Urinary bladder (tissue), 4 donors: Measurements from ENCODE around the gene SHQ1. TPM values are rescaled to one million over a fixed set of nuclear protein-coding genes. Genes with fewer than 3 reads are reported as not detected.
"Not testable (repeated sequence)": the region's sequence is repeated elsewhere in the genome, so short reads cannot be mapped to it uniquely, and the experiment has no call there.

Experiments
- DNase-seq: peaks from one replicate; pipeline ENCODE4 v3.0.0-alpha.2; 2015; ENCODE audit errors: extremely low spot score
- H3K27ac ChIP-seq: one replicate; pipeline ENCODE4 v1.5.1; 2013; ENCODE audit warnings: low read depth, mild to moderate bottlenecking, moderate library complexity
- H3K36me3 ChIP-seq: one replicate; pipeline ENCODE4 v1.6.1; 2013; ENCODE audit warnings: mild to moderate bottlenecking, moderate library complexity; ENCODE audit not compliant: insufficient read depth
- H3K4me1 ChIP-seq: one replicate; pipeline ENCODE4 v1.6.1; 2013; ENCODE audit warnings: mild to moderate bottlenecking, moderate library complexity; ENCODE audit not compliant: insufficient read depth
- H3K4me3 ChIP-seq: one replicate; pipeline ENCODE4 v1.5.1; 2013; ENCODE audit warnings: low read depth, low read length
- WGBS: extraction: QIAGEN DNeasy Blood & Tissue Kit; methylation state at CpG from one replicate; pipeline ENCODE4 v1.1.7; 2013; 5-methylcytosine and 5-hydroxymethylcytosine counted together
- polyA plus RNA-seq: library from polyadenylated mRNA; stranded (reverse); fragments of 200-250 nt; gene quantifications from one replicate; pipeline ENCODE4 v1.2.3, GENCODE V29; 2013
- total RNA-seq: library from RNA; depleted of rRNA; stranded (reverse); fragments of >200 nt; gene quantifications from one replicate; pipeline ENCODE4 v1.2.3, GENCODE V29; 2014
- donor health status: healthy with polysubstance abuse.
- donor health status: healthy.

The SHQ1 gene
- total and polyA plus RNA-seq, 2 donors = 9.2 to 29.2 TPM

GRCh38 chr3:72744330-72744729 lies 103.9 kb downstream of the SHQ1 start:
- WGBS = 49% methylated on average over 1 of the region's 1 CpG
- Histone ChIP-seq H3K4me3 (no peak overlapping the region), H3K4me1 (peaks cover 1% of the 10 kb centered on the region), H3K36me3 (no peaks in the 10 kb centered on the region), H3K27ac (no peak overlapping the region)
- DNase-seq = no peak

GRCh38 chr3:72739531-72740466 lies 108.4 kb downstream of the SHQ1 start:
- H3K27ac ChIP-seq = no peak overlapping the region
- no peaks in the 10 kb centered on the region for H3K4me1 ChIP-seq
- WGBS = 88% methylated on average over 6 of the region's 6 CpGs
- no peak overlapping the region for H3K4me3 ChIP-seq
- DNase-seq = no peak
- no peaks in the 10 kb centered on the region for H3K36me3 ChIP-seq

- H3K27ac ChIP-seq = no peak overlapping the region
- no peaks in the 10 kb centered on the region for H3K4me1 ChIP-seq
- no peak for DNase-seq
- WGBS = 15% methylated on average over 53 of the region's 53 CpGs
- H3K36me3 ChIP-seq = no peaks in the 10 kb centered on the region
- peak overlapping the region; percentile 23 for H3K4me3 ChIP-seq
Measured at GRCh38 chr3:72738752-72739530, 109.3 kb downstream of the SHQ1 start.

GRCh38 chr3:72735072-72735471 lies 113.2 kb downstream of the SHQ1 start:
- not testable (repeated sequence) for DNase-seq, H3K4me3 ChIP-seq, H3K36me3 ChIP-seq, H3K27ac ChIP-seq, H3K4me1 ChIP-seq
- 96% methylated on average over 3 of the region's 4 CpGs for WGBS

- Histone ChIP-seq H3K4me1 (no peaks in the 10 kb centered on the region), H3K36me3 (no peaks in the 10 kb centered on the region), H3K4me3 (no peak overlapping the region), H3K27ac (no peak overlapping the region)
- DNase-seq = no peak
- WGBS = 93% methylated on average over 3 of the region's 3 CpGs
Measured at GRCh38 chr3:72733676-72734075, 114.6 kb downstream of the SHQ1 start.

GRCh38 chr3:72732666-72733345 lies 115.4 kb downstream of the SHQ1 start:
- H3K36me3 ChIP-seq, DNase-seq, H3K4me1 ChIP-seq, H3K27ac ChIP-seq, H3K4me3 ChIP-seq: not testable (repeated sequence)
- WGBS = 91% methylated on average over 5 of the region's 6 CpGs

- WGBS = 78% methylated on average over 16 of the region's 16 CpGs
- no peak overlapping the region for H3K4me3 ChIP-seq
- H3K27ac ChIP-seq = no peak overlapping the region
- H3K36me3 ChIP-seq = no peaks in the 10 kb centered on the region
- peaks cover 2% of the 10 kb centered on the region for H3K4me1 ChIP-seq
- no peak for DNase-seq
Measured at GRCh38 chr3:72728958-72729467, 119.2 kb downstream of the SHQ1 start.

- no peaks in the 10 kb centered on the region for H3K36me3 ChIP-seq
- WGBS = 85% methylated on average over 6 of the region's 6 CpGs
- no peak overlapping the region for H3K27ac ChIP-seq
- no peak for DNase-seq
- peaks cover 2% of the 10 kb centered on the region for H3K4me1 ChIP-seq
- H3K4me3 ChIP-seq = no peak overlapping the region
Measured at GRCh38 chr3:72728329-72728889, 119.8 kb downstream of the SHQ1 start.

GRCh38 chr3:72727726-72728125 lies 120.5 kb downstream of the SHQ1 start:
- H3K27ac ChIP-seq = no peak overlapping the region
- no peak overlapping the region for H3K4me3 ChIP-seq
- no peaks in the 10 kb centered on the region for H3K36me3 ChIP-seq
- DNase-seq = no peak
- 88% methylated on average over 7 of the region's 7 CpGs for WGBS
- H3K4me1 ChIP-seq = peaks cover 2% of the 10 kb centered on the region

- H3K27ac ChIP-seq = no peak overlapping the region
- H3K4me1 ChIP-seq = peaks cover 2% of the 10 kb centered on the region
- WGBS = 44% methylated on average over 6 of the region's 6 CpGs
- H3K4me3 ChIP-seq = no peak overlapping the region
- H3K36me3 ChIP-seq = no peaks in the 10 kb centered on the region
- DNase-seq = no peak
Measured at GRCh38 chr3:72727172-72727571, 121.1 kb downstream of the SHQ1 start.

- 93% methylated on average over 6 of the region's 6 CpGs for WGBS
- Histone ChIP-seq H3K27ac (no peak overlapping the region), H3K36me3 (no peaks in the 10 kb centered on the region), H3K4me1 (peaks cover 2% of the 10 kb centered on the region), H3K4me3 (no peak overlapping the region)
- DNase-seq = no peak
Measured at GRCh38 chr3:72725229-72725628, 123.0 kb downstream of the SHQ1 start.

GRCh38 chr3:72724070-72724469 lies 124.2 kb downstream of the SHQ1 start:
- Histone ChIP-seq H3K4me1 (peaks cover 2% of the 10 kb centered on the region), H3K4me3 (no peak overlapping the region), H3K27ac (no peak overlapping the region), H3K36me3 (no peaks in the 10 kb centered on the region)
- WGBS = 91% methylated on average over 10 of the region's 10 CpGs
- DNase-seq = no peak
